Activated naive CD8-positive, alpha-beta T cell treated with anti-CD3 and anti-CD28 coated beads, Interleukin-2, amount 10 ng/mL, durations not matched to agents 7 days and 5 days (primary cell): Measurements from ENCODE around the gene PCDHGC4. TPM values are rescaled to one million over a fixed set of nuclear protein-coding genes. Genes with fewer than 3 reads are reported as not detected.

Experiments
- ATAC-seq: fragments of 150-1000 bp; cut with Tn5 transposase; one replicate; pipeline ENCODE4 v1.10.0; 2021; ENCODE audit warnings: low read depth, moderate library complexity
- POLR2A ChIA-PET: fragments of 350-600 bp; sonication (Branson Sonifier 250); formaldehyde crosslinking; loops from one replicate; lab custom pipeline; 2021; ENCODE audit warnings: antibody characterized with exemption; lab: Charles Lee
- DNase-seq: peaks from one replicate; pipeline ENCODE4 v3.0.0; 2021
- H3K27ac Mint-ChIP-seq: one replicate; pipeline ENCODE4 v1.8.0; 2022; ENCODE audit warnings: mild to moderate bottlenecking, mixed read lengths
- H3K27me3 Mint-ChIP-seq: one replicate; pipeline ENCODE4 v1.8.0; 2022; ENCODE audit warnings: mild to moderate bottlenecking, moderate library complexity, mixed read lengths
- H3K36me3 Mint-ChIP-seq: one replicate; pipeline ENCODE4 v1.8.0; 2021; ENCODE audit warnings: mild to moderate bottlenecking, mixed read lengths
- H3K4me1 Mint-ChIP-seq: one replicate; pipeline ENCODE4 v1.8.0; 2021; ENCODE audit warnings: mixed read lengths
- H3K4me3 Mint-ChIP-seq: one replicate; pipeline ENCODE4 v1.8.0; 2022; ENCODE audit warnings: mild to moderate bottlenecking, moderate library complexity, mixed read lengths
- H3K9me3 Mint-ChIP-seq: one replicate; pipeline ENCODE4 v1.8.0; 2021; ENCODE audit warnings: mixed read lengths
- total RNA-seq, 2 experiments: library from RNA; stranded (reverse); gene quantifications; one replicate each; pipeline ENCODE4 v1.2.3, GENCODE V29; 2021

Gene PCDHGC4
- total RNA-seq, 2 experiments from 2014 or later: not detected

DNA sequence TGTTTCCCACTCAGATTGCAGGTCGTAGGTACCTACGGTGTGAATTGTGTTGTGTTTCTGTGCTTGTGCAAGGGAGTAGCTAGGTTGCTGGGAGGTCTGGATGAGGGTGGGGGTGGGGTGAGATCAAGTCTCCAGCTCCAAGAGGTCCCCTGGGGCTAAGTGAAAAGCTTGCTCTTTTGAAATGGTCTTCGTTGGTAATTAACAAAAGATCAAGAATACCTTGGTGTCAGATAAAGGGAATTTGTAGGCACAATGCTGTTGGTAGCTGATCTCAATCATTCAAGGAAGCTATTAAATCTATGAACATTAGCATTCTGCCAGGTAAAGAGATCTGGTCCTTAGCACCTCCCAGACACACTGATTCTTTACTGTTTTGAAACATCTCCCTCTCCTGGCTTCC is 928 bp upstream of the PCDHGC4 start:
- no peak overlapping the region for H3K27ac Mint-ChIP-seq
- no peak overlapping the region for H3K4me3 Mint-ChIP-seq
- POLR2A ChIA-PET: no interaction called here
- DNase-seq: no peak
- peaks cover 78% of the 10 kb centered on the region for H3K27me3 Mint-ChIP-seq
- no peaks in the 10 kb centered on the region for H3K9me3 Mint-ChIP-seq
- ATAC-seq: no peak
- H3K36me3 Mint-ChIP-seq: no peaks in the 10 kb centered on the region
- H3K4me1 Mint-ChIP-seq: no peaks in the 10 kb centered on the region

DNA sequence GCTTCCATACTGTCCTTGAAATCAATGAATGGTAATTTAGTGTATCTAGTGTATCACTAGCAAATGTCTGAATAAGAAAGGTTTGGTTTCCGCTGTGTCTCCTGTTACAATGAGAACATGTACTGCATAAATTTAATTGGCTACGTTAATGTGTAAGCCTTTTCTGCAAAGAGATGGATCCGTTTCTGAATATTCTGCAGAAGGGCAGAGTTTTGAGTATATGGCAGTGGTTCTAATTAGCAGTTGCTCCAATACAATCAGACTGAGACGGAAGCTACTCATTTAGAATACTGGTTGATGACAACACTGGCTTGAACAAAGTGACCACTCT is 555 bp upstream of the PCDHGC4 start:
- POLR2A ChIA-PET: no interaction called here
- DNase-seq (no peak), ATAC-seq (no peak)
- H3K27me3 Mint-ChIP-seq: peaks cover 78% of the 10 kb centered on the region
- no peaks in the 10 kb centered on the region for H3K9me3 Mint-ChIP-seq
- H3K4me1 Mint-ChIP-seq: no peaks in the 10 kb centered on the region
- no peak overlapping the region for H3K4me3 Mint-ChIP-seq
- no peak overlapping the region for H3K27ac Mint-ChIP-seq
- no peaks in the 10 kb centered on the region for H3K36me3 Mint-ChIP-seq

DNA sequence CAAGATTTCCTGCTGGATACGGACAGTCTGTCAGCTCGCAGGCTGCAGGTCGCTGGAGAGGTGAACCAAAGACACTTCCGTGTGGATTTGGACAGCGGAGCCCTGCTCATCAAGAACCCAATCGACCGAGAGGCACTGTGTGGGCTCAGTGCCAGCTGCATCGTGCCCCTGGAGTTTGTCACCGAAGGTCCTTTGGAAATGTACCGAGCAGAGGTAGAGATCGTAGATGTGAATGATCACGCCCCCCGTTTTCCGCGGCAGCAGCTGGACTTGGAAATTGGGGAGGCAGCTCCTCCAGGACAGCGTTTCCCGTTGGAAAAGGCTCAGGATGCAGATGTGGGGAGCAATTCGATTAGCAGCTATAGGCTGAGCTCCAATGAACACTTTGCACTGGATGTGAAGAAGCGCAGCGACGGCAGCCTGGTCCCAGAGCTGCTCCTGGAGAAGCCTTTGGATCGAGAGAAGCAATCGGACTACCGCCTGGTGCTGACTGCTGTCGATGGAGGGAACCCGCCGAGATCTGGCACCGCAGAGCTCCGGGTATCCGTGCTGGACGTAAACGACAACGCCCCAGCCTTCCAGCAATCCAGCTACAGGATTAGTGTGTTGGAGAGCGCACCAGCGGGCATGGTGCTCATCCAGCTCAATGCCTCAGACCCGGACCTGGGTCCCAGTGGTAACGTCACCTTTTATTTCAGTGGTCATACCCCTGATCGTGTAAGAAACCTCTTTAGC is 658 bp downstream of the PCDHGC4 start:
- POLR2A ChIA-PET: no interaction called here
- Mint-ChIP-seq H3K4me3 (no peak overlapping the region), H3K27me3 (peaks cover 74% of the 10 kb centered on the region), H3K4me1 (no peaks in the 10 kb centered on the region), H3K36me3 (no peaks in the 10 kb centered on the region), H3K9me3 (no peaks in the 10 kb centered on the region), H3K27ac (no peak overlapping the region)
- no peak for DNase-seq
- ATAC-seq: no peak

DNA sequence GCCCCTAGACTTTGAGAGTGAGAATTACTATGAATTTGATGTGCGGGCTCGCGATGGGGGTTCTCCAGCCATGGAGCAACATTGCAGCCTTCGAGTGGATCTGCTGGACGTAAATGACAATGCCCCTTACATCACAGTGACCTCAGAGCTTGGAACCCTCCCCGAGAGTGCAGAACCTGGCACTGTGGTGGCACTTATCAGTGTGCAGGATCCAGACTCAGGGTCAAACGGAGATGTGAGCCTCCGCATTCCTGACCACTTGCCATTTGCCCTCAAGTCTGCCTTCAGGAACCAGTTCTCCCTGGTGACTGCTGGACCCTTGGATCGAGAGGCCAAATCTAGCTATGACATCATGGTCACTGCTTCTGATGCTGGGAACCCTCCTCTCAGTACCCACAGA is 1.3 kb downstream of the PCDHGC4 start:
- Mint-ChIP-seq H3K9me3 (no peaks in the 10 kb centered on the region), H3K4me3 (no peak overlapping the region), H3K36me3 (no peaks in the 10 kb centered on the region), H3K27ac (no peak overlapping the region), H3K4me1 (no peaks in the 10 kb centered on the region), H3K27me3 (peaks cover 80% of the 10 kb centered on the region)
- DNase-seq (no peak), ATAC-seq (no peak)
- POLR2A ChIA-PET: no interaction called here

DNA sequence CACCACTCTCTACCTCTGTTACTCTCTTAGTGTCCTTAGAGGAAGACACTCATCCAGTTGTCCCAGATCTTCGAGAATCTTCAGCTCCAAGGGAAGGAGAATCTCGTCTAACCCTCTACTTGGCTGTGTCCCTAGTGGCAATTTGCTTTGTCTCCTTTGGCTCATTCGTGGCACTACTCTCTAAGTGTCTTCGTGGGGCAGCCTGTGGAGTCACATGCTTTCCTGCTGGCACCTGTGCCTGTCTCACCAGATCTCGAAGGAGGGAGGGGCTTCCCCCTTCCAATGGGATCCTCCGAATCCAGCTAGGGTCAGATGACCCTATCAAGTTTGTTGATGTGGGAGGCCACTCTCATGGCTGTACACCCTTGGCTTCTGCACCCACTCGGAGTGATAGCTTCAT is 2.3 kb downstream of the PCDHGC4 start:
- H3K27ac Mint-ChIP-seq: no peak overlapping the region
- H3K36me3 Mint-ChIP-seq: no peaks in the 10 kb centered on the region
- POLR2A ChIA-PET: no interaction called here
- no peak overlapping the region for H3K4me3 Mint-ChIP-seq
- no peaks in the 10 kb centered on the region for H3K9me3 Mint-ChIP-seq
- ATAC-seq: no peak
- H3K4me1 Mint-ChIP-seq: peaks cover 2% of the 10 kb centered on the region
- no peak for DNase-seq
- H3K27me3 Mint-ChIP-seq: peaks cover 78% of the 10 kb centered on the region

DNA sequence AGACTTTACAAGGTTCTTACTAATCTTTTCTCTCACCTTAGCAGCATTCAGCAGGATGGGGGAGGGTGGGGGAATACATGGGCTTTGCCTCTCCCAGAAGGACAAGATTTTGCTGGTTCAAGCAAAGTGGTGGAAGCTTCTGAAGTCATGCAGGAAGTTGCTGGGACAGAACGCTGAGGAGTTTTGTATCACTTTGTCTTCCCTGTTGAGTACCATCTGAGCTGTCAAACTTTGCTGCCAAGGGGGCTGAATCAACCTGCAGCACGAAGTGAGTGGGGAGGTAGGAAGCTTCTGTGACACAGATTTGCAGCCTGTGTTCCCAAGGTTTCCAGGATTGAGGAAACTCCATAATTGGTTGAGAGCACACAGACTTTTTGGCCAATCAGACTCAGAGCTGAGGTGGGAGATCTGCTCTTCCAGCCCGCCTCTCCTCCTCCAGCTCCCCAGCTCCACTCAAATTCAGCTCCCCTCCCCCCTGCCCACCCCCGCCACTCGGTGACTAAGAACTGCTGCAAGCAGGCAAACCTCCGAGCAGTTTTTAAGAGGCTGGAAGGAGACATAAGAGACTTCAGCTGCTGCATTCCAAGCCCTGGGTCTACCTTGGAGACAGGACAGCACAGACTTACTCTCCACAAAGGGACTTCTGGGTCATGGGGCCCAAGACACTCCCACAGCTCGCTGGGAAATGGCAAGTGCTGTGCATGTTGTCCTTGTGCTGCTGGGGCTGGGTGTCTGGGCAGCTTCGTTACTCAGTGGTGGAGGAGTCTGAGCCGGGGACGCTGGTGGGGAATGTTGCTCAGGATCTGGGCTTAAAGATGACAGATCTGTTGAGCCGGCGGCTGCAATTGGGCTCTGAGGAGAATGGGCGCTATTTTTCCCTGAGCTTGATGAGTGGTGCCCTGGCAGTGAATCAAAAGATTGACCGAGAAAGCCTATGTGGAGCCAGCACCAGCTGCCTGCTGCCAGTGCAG is 4.0 kb downstream of the PCDHGC4 start, which contains the start of gene PCDHGC5:
PCDHGC5 (plus strand) TSS at position 491 of the 971 bp plus-strand sequence; CDS start at position 651, 160 bp downstream.
- no peak within 1 kb of the TSS for H3K27ac Mint-ChIP-seq
- H3K27me3 Mint-ChIP-seq: peaks cover 78% of the 10 kb centered on the region
- POLR2A ChIA-PET: no interaction called here
- no peak for DNase-seq
- no peak within 1 kb of the TSS for H3K4me3 Mint-ChIP-seq
- ATAC-seq: no peak
- H3K9me3 Mint-ChIP-seq: no peaks in the 10 kb centered on the region
- peaks cover 4% of the 10 kb centered on the region for H3K4me1 Mint-ChIP-seq
- no peaks in the 10 kb centered on the region for H3K36me3 Mint-ChIP-seq

DNA sequence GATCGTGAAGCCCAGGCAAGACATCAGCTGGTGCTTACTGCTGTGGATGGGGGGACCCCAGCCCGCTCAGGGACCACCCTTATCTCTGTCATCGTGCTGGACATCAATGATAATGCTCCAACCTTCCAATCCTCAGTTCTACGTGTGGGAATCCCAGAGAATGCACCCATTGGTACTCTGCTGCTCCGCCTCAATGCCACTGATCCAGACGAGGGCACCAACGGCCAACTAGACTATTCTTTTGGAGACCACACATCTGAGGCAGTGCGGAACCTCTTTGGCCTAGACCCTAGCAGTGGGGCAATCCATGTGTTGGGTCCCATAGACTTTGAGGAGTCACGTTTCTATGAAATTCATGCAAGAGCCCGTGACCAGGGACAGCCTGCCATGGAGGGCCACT is 5.0 kb downstream of the PCDHGC4 start:
- DNase-seq (no peak), ATAC-seq (no peak)
- H3K4me1 Mint-ChIP-seq: peaks cover 4% of the 10 kb centered on the region
- no peaks in the 10 kb centered on the region for H3K9me3 Mint-ChIP-seq
- peaks cover 78% of the 10 kb centered on the region for H3K27me3 Mint-ChIP-seq
- POLR2A ChIA-PET: no interaction called here
- H3K36me3 Mint-ChIP-seq: no peaks in the 10 kb centered on the region
- H3K27ac Mint-ChIP-seq: no peak overlapping the region
- H3K4me3 Mint-ChIP-seq: no peak overlapping the region

DNA sequence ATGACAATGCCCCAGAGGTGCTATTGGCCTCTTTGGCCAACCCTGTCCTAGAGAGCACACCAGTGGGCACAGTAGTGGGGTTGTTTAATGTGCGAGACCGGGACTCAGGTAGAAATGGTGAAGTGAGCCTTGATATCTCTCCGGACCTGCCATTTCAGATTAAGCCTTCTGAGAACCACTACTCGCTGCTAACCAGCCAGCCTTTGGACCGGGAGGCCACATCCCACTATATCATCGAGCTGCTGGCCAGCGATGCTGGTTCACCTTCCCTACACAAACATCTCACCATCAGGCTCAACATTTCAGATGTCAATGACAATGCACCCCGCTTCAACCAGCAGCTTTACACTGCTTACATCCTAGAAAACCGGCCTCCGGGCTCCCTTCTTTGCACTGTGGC is 5.4 kb downstream of the PCDHGC4 start:
- no peaks in the 10 kb centered on the region for H3K9me3 Mint-ChIP-seq
- H3K4me1 Mint-ChIP-seq: peaks cover 4% of the 10 kb centered on the region
- no peak for ATAC-seq
- H3K27ac Mint-ChIP-seq: no peak overlapping the region
- DNase-seq: no peak
- no peaks in the 10 kb centered on the region for H3K36me3 Mint-ChIP-seq
- POLR2A ChIA-PET: no interaction called here
- no peak overlapping the region for H3K4me3 Mint-ChIP-seq
- H3K27me3 Mint-ChIP-seq: peaks cover 74% of the 10 kb centered on the region

DNA sequence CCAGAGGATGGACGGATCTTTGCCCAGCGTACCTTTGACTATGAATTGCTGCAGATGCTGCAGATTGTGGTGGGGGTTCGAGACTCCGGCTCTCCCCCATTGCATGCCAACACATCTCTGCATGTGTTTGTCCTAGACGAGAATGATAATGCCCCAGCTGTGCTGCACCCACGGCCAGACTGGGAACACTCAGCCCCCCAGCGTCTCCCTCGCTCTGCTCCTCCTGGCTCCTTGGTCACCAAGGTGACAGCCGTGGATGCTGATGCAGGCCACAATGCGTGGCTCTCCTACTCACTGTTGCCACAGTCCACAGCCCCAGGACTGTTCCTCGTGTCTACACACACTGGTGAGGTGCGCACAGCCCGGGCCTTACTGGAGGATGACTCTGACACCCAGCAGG is 5.9 kb downstream of the PCDHGC4 start:
- H3K27ac Mint-ChIP-seq: no peak overlapping the region
- H3K4me1 Mint-ChIP-seq: peaks cover 4% of the 10 kb centered on the region
- no peak for DNase-seq
- H3K27me3 Mint-ChIP-seq: peaks cover 74% of the 10 kb centered on the region
- POLR2A ChIA-PET: no interaction called here
- no peak for ATAC-seq
- no peaks in the 10 kb centered on the region for H3K9me3 Mint-ChIP-seq
- H3K36me3 Mint-ChIP-seq: no peaks in the 10 kb centered on the region
- H3K4me3 Mint-ChIP-seq: no peak overlapping the region

DNA sequence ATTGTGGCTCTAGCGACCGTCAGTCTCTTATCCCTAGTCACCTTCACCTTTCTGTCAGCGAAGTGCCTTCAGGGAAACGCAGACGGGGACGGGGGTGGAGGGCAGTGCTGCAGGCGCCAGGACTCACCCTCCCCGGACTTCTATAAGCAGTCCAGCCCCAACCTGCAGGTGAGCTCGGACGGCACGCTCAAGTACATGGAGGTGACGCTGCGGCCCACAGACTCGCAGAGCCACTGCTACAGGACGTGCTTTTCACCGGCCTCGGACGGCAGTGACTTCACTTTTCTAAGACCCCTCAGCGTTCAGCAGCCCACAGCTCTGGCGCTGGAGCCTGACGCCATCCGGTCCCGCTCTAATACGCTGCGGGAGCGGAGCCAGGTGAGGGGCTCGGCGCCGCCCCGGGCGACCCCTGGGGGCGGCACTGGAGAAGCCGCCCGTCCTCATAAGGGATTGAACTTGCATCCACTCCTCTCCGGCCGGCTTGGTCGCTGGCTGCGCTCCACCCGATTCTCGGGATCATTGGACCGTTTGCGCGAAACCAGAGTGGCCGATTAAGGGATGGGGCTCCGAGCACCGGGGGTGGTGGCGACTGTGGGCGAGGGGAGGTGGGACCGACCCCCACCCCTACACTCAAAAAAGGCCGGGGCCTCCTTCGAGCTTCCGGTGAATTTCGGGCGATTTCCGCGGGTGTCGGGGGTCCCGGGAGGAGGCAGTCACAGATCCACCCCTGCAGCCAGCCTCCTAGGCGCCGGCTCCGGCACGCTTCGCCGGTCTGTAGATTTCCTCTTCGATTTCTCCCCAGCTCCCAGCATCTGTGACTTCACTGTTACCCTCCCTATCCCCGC is 6.7 kb downstream of the PCDHGC4 start:
- peak overlapping the region; percentile 35 for H3K27ac Mint-ChIP-seq
- POLR2A ChIA-PET: no interaction called here
- no peak for DNase-seq
- H3K27me3 Mint-ChIP-seq: peaks cover 69% of the 10 kb centered on the region
- H3K4me3 Mint-ChIP-seq: peak overlapping the region; percentile 65
- H3K36me3 Mint-ChIP-seq: no peaks in the 10 kb centered on the region
- ATAC-seq: no peak
- peaks cover 4% of the 10 kb centered on the region for H3K4me1 Mint-ChIP-seq
- H3K9me3 Mint-ChIP-seq: no peaks in the 10 kb centered on the region

DNA sequence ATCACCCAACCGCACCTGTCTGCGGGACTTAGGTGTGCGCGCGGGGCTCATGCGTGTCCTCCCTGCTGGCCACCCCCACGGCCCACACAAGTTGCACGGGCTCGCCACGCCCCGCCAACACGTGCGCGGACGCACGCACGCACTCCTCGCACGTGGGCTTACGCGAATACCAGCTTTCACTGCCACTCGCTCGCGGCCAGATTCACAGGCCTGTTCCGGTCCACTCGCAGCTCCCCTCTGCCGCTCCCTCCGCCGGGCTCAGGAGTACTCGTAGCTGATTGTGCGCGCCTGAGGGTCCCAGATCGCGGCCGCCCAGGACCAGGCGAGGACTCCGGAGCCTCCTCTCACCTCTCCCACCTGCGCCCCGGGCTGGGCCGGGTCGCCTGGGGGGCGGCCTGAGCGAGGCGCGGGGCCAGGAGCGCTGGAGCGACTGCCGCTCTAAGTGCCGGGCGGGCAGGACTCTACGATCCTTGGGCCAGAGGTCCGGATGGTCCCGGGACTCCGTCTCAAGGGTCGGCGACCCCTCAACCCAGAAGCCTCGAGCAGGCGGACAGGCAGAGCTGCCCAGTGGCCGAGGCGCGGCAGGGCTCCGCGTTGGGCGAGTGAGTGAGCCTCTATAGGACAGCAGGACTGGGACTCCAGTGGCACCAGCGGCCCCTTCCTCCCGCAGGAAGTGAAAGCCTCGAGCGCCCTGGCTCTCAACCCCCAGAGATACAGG is 7.5 kb downstream of the PCDHGC4 start:
- Mint-ChIP-seq H3K4me3 (peak overlapping the region; percentile 65), H3K27me3 (peaks cover 66% of the 10 kb centered on the region), H3K4me1 (peaks cover 4% of the 10 kb centered on the region), H3K27ac (peak overlapping the region; percentile 35), H3K36me3 (no peaks in the 10 kb centered on the region), H3K9me3 (no peaks in the 10 kb centered on the region)
- ATAC-seq (peak; percentile 42), DNase-seq (no peak)
- POLR2A ChIA-PET: no interaction called here

DNA sequence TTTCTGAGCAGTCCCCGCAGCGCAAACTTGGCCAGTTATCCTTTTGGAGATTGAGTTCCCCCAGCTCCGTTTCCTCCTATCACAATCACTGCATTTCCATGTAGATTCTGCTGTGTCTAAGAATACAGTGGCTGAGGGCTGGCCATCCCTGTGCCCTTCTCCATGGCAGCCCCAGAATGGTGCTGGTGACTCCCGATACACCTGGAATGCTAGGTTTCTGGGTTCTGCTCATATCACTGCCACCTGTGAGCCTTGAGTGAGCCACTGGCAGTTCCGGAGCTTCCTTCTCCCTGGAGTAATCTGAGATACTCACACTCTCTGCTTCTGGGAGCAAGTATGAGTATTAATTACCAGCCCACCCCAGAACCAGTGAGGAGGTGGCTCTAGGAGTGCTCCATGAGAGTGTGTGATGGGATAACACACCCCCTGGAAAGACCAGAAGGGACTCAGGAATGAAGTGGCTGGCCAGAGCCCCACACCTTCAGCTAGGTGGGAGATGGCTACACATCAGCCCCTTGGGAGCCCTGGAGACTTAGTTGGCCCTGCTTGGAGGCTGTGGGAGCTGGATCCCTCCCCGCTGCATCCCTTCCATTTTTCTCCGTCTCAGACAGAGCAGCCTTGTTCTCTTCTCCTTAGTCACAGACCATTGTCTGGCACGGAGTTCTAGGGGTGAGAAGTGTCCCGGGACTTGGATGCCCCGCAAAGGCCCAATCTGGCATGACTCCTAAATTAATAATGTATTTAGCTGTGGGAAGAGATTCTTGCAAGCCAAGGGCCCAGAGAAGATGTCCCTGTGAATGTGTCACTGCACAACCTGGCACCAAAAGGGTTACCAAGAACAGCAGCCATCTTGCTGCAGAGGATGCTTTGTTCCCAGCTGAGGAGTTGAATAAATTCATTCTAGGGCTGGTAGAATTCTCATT is 8.9 kb downstream of the PCDHGC4 start:
- Mint-ChIP-seq H3K4me1 (peaks cover 4% of the 10 kb centered on the region), H3K4me3 (no peak overlapping the region), H3K9me3 (no peaks in the 10 kb centered on the region), H3K27me3 (peaks cover 59% of the 10 kb centered on the region), H3K27ac (no peak overlapping the region), H3K36me3 (no peaks in the 10 kb centered on the region)
- POLR2A ChIA-PET: no interaction called here
- ATAC-seq: no peak
- DNase-seq: no peak
